GM19238 (cell line): ENCODE data around the gene TMEM266.

ENCODE experiments used
- DNase-seq: peaks from one replicate; pipeline ENCODE4 v3.0.0; 2011; ENCODE audit warnings: low spot score; ENCODE audit not compliant: insufficient read length

The TMEM266 gene

DNA sequence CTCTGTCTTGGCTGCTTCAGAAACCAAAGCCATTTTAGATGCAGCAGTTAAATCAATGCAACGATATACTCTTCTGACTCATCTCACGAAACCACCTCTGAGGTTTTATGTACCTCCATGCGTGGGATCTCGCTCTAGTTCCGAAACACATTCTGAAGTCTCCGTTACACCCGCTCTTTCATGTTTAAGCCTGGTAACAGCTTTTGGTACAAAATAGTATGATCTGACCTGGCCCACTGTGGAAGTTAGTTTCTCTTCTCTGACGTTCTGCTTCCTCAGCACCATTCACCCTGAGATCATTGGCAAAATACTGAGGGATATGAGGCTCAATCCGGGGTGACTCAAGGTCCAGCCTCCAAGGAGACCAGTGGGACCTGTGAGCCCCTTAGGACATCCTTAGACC lies 121.9 kb downstream of the TMEM266 start:
- peak; percentile 30 for DNase-seq

DNA sequence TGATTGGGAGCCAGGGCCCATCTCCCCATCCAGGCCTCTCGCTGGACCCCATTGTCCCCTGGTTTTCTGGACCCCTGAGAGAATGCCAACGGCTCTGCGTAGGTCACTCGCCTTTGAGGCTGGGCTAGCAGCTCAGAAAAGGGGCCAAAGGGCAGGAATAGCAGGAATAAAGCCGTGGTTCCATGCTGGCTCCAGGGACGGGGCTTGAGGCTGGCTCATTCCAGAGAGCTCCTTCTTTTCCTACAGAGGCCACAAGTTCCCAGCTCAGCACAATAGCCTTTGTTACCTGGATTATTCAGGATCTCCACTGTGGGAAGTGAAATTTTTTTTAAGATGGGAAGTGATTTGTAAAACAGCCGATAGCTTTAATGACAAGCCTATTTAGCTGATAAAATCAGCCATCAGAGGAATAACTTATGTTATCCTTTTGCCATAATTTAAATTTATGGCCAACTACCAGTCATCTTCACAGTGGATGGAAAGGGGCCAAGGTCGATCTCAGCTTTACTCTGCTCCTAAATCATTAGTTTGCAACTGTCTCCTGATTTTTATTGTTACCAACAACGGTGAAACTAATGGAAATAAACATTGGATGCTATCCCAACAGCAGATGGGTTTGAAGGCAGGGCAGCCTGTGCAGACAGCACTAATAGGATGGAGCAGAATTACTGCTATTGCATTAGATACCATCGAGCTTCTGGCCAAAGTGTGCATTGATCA lies 124.3 kb downstream of the TMEM266 start:
- no peak for DNase-seq

DNA sequence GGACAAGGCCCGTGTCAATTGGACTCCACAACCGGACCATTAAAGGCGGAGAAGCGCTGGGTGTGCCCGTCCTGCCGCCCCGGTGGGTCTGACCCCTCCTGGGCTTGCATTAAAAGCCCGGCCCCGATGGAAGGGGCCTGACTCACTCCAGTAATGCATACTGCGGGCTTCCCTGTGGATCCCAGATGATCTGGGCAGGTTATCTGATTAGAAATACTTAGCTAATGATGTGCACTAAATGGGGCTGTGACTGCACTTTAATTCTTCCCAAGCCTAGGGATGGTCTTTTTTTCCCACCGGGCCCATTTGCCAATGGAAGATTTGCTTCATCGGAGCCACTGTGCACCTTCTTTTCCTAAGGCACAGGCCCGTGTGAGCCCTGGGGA lies 124.9 kb downstream of the TMEM266 start:
- no peak for DNase-seq

DNA sequence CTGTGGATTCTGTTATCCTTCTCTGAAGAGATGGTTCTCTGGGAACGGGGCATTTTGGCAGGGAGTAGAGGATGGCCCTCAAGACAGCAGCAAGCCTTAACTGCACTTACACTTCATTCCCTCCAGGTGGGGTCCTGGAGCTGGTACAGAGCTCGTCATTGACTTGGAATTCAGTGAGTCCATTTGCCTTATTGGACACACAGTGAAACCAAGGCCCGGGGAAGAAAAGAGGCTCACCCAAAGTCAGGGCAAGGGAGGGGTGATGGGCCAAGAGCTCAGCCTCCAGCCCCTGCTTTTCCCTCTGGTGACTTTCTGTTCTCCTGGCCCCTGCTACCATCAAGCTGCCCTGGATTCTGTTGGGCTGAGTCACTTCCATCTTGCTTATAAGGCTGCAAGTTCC lies 125.9 kb downstream of the TMEM266 start:
- peak; percentile 38 for DNase-seq

DNA sequence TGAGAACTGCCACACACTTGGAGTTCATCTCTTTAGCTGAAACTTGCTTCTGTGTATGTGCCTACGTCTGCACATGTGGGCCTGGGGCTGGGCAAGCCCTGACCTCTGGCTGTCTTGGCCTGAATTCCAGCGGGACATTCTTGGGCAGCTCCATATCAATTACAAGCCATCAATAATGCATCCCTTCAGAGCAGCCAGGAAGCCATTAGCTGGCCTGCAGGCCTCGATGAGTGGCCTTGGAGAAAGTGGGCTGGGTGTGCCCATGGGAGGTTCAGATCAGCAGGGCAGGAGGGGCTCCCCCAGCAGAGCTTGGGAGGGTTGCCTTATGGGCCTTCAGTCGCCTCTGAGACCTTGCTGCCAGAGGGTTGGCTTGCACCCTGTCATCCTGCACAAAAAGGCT lies 127.4 kb downstream of the TMEM266 start:
- DNase-seq, result no peak

DNA sequence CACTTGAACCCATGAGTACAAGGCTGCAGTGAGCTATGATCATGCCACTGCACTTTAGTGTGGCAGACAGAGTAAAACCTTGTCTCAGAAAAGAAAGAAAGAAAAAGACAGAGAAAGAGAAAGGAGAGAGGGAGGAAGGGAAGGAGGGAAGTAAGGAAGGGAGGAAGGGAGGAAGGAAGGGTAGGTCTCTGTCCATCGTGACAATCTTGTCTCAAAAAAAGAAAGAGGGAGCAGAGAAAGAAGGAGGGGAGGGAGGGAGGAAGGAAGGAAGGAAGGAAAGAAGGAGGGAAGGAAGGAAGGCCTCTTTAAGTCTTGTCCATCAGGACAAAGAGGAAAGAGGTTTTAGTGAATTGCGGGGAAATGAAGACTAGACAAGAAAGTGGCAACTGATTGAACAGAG lies 129.3 kb downstream of the TMEM266 start:
- DNase-seq, result no peak

DNA sequence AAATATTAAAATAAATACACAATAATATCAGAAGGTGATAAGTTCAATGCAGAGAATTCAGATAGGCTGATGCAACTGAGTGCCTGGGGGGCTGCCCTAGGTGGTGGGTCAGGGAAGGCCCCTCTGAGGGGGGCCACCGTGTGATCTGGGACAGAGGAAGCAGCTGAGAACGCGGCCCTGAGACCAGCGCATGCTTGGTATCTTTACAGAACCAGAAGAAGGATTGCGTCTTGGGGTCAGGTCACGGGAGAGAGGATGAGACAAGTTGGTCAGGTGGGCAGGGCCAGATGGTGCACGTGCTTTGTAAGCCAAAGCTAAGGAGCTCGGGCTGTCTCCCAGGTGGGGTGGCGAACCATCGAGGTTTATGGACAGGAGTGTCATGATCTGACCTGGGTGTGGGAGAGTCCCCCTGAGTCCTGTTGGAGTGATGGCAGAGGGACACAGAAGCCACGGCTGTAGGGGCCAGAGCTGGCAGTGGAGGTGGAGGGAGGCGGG lies 130.3 kb downstream of the TMEM266 start:
- DNase-seq, result no peak

DNA sequence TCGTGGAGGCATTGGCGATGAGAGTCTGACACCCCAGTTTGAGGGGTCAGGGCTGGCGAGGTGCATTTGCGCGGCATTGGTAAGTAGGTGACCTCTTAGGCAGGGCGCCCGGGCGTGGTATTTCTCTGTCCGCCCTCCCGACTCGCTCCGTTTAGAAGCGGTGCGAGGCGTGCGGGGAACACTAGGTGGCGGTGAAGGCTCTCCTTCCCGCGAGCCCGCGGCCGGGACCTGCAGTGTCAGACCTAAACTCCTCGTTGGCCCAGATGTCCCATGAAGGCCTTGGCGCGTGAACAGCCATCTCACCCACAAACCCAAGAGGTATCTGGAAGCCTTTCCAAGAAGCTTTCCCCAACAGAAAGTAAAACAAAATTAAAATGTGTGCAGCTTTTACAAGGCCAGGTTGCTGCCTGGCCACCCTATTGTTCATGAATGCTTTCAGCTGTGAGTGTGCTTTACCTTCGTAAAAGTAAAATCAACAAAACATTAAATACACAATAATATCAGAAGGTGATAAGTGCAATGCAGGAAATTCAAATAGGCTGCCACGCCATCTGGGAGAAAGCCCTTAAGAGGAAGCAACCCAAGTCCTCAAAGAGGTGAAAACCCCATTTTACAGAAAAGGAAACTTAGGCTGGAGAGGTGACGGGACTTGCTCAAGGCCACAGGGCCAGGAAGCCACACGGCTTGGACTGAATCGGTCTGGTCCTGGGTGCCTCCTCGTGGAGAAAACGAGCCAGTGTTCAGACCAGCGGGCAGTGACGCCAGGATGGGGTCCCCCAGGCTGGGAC lies 131.2 kb downstream of the TMEM266 start:
- peak; percentile 95 for DNase-seq

DNA sequence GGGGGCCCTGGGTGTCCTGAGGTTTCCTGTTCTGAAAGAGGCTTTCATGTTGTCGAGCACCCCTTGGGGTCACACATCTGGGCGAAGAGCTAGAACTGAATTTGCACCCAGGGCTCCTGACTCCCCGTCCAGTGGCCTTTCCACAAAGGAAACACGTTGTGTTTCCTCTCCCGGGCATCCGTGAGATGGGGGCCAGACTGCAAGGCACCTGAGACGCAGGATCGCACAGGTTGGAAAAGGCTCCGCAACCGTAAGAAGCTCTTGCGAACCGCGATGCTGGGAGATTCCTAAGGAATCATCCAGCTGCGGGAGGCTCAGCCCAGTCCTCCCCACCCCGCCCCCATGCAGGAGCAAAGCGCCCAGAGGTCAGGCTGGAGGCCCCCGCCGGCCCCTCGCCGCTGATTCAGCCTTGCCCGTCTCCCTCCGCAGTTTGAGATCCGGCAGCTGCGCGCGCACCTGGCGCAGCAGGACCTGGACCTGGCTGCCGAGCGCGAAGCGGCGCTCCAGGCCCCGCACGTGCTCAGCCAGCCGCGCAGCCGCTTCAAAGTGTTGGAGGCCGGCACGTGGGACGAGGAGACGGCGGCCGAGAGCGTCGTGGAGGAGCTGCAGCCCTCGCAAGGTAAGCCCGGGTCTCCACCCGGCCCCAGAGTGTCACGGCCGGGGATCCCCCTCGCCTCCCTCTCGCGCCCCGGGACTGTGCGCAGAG lies 131.9 kb downstream of the TMEM266 start:
- no peak for DNase-seq

DNA sequence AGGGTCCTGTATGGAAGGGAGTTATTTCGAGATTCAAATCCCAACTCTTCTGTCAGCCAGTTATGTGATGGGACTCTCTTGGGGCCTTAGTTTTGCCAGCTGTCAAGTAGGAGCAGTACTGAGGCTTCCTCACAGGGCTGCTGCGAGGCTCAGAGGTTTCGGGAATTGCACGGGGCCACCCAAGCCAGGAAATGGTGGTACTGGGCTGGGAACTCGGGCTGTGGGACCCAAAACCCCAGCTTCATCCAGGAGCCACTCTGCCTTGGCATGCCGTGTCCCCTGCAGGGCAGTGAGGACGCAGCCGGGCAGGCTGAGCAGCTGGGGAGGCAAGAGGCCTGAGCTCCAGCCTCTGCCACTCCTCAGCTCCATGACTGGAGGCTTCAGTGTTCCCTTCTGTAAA lies 132.9 kb downstream of the TMEM266 start:
- no peak for DNase-seq

DNA sequence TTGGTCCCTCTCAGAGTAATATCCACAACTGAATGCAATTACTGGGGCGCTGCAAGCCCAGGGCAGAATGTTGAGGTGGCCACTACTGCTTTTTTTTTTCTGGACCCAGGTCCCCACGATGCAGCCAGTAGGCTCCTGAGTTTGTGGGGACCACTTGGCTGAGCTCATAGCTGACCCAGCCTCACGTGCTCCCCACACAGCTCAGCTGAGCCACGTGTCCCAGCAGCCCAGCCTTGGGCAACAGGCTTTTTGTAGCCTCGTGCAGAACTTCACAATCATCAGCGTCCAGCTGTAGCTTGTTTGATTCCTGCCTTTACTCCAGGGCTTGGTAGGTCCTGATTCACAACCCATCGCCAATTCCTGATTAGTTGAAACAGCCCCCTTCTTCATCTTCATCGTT lies 134.1 kb downstream of the TMEM266 start:
- no peak for DNase-seq

DNA sequence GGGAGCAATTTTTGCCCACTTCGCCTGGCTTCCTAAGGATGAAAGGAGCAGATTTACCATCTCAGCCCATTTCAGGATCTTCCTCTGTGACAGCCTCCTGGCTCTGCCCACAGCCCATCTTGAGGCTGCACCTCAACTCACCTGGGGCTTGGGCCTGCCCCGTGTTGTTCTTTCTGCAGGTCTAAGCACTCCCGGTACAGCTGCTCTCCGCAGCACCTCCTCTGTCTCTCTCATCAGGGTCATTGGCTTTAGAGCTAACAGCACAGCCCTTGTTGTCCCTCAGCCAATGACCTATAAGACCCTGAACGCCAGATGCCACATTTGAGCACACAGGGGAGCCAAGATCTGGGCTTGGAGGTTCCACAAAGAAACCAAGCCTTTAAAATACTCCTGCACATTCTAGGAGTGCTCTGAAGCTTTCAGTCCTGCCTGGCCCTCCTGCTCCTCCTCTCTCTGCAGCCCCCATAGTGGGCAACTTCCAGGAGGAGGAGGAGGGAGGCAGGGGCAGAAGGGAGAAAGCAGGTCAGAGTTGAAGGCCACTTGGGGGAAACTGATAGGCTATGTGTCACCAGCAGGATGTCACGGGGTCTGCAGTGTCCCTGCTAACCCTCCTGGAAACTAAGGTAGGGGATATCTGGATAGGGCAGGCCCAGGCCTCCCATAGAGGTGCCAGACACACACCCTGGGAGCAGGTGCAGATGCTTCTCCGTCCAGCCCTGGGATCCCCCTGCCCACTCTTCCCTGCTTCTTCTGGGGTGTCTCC lies 135.9 kb downstream of the TMEM266 start:
- DNase-seq, result no peak

DNA sequence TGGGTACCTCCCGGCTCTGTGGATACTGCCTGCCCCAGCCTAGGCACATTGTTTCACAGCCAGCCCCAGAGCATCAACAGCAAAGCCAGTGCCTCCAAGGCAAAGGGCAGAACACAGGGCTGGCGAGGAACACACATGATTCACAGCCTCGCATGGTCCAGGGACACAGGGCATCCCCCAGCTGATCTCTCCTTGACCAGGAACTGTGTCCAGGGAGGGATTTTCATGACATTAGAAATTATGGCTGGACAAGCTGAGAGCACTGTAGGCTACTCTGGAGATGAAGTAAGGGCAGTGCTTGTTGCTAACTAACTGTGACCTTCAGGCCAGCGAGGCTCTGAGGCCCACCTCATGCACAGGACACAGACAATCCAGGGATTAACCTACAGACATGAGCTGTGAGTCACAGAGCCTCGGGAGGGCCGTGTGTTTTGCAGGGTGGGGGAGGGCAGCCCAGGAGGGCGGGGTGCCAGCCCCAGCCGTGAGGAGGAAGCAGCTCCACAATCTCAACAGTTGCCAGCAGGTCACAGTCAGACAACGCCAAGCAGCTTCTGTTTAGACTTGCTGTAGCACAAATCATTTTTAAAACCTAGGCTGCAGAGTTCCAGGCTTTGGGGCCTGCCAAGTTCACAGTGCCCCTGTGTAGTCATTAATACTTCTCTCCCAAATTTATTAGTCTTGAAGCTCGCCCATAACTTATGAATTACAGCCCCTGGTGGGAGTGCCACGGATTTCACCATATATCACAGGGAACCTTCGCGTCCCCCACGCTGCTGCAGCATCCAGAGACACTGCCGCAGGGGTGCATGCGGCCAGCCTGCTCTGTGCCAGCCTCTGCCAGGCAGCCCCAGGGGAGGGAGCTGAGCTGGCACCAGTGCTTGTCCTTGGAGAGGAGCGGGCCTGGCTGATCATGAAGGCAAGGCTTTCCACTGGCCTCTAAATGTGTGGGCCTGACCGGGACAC lies 136.8 kb downstream of the TMEM266 start:
- no peak for DNase-seq

DNA sequence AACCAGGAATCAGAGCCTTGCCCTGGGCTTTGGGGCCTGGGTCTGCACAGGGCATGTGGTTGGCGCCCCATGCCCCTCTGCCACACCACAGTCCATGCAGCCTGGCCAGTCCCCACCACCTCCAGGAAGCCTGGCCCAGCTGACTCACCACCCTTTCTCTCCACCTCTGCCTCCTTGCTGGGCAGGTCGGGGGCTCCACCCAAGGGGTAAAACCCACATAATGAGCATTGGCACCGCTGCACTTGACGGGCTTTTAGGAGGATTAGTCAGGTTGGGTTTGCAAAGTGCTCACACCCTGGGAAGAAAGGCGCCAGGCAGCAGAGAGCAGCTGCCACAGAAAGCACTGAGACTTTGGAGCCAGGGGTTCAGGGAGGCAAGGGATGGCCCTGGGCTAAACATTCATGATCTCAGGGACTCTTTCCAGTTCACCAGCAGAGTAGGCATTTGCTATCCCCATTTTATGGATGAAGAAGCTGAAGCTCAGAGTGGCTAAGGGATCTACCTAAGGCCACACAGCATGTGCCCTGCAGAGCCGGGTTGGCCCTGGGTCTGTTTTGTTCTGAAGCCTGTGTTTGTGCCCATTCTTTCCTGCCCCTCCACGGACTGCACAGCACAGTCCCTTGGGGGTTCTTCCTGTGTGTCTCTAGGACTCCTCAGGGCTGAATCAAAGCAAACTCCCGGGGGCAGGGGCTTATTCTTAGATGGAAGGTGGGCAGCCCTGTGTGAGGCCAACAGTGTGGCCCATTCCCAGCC lies 138.1 kb downstream of the TMEM266 start:
- DNase-seq, result no peak

DNA sequence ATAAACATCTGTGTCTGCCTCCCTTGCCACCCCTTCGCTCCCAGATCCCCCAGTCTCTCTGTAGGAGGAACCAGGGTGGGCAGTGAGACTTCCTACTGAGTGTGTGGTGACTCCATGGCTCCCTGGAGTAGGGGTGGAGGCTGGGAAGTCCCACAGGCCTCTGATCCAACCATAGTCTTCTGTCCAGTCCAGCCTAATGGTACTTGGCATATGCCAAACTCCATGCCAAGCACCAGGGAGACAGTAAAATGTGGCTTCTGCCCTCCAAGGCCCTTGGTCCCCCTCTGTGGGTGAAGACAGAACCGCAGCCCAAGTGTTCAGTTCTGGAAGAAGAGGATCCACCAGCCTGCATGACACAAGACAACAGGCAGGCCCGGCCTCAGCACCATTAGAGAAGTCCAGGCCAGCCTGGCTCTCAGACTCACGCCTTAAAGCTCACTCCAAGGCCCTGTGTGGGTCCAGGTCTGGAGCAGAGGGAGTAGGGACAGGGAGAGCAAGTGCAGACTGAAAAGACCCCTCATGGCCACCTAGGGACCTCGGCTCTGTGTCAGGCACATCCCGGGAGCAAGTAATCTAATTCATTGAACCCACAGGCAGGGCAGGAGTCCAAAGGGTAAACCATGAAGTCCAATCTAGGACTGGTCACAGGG lies 138.8 kb downstream of the TMEM266 start:
- no peak for DNase-seq

DNA sequence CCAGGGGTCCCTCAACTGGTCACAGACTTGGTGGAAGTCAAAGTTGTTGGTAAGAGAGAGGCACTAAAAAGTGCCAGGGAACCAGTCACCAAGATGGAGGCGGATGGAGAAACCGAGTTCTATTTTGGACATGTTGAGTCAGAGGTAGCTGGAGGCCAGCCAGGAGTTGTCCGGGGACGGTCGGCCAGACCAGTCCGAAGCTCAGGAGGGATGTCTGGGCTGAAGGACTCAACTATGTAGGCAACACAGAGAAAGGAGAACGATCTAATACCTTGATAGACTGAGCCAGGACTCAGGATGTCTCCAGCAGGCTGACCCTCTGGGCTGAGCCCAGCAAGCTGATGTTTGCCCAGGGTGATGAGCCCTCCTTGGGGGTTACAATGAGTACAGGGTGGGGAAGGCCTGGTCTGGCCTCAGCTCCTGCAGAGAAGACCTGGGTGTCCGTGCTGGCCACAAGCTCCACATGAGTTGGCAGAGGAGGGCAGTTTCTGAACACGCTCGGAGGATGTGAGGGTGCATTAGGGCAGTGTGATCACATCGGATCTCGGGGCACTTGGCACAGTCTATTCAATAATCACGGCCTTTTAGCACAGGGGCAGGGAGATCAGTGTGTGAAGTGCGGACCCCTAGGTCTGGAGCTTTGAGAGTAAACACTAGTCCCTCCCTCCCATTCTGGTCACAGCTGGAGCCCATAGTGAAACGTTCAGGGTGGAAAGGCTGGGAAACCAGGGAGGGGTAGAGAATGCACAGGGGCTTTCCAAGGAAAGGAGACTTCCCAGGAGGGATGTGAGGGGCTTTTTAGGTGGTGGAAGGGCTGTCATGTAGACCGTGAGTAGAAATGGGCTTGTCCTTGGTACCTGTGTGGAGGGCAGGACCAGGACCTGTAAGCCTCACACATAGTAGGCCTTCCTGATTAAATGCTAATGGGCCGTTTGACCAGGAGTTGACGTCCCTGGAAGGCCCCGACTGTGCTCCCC lies 139.6 kb downstream of the TMEM266 start:
- DNase-seq, result no peak

DNA sequence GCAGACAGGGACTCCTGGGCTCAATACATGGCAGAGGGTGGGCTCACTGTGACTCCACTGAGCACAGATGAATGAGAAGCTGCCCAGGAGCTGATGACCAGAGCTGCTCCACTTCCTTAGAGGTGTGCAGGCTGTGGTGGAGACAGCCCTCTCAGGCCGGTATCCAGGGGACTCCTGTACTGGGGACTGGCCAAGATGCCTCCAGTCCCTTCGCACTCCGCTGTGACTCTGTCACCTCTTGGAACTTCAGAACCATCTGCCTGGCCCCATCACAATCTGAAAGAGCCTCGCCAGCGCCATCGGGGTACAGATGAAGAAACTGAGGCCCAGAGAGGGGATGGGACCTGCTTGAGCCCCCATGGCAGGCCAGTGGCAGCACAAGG lies 140.3 kb downstream of the TMEM266 start:
- DNase-seq, result no peak

DNA sequence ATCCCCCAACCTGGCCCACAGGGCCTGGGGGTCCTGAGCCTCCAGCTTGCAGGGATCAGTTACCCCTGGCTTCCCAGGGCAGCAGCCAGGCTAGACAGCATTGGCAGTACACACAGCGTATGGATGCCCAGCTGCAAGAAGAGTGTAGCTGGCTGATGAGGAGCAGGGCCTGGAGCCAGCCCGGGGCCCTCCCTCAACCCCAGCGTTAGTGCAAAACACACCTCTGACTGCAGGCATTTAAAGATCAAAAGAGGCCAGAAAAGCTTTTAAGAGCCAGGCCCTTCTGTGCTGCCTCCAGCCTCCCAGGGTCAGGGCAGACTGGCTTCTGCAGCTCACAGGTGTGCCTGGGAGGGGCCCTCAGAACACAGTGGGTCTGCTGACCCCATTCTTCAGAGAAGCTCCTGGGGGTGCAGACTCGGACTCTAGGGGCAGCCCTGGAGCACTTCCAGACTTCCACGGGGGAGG lies 140.9 kb downstream of the TMEM266 start:
- DNase-seq, result no peak
